HG03064 (cell line): ENCODE results near the gene IL12RB2.

ENCODE experiments used
- ATAC-seq: cut with Tn5 transposase; IDR thresholded peaks from one replicate; pipeline ENCODE4 v1.9.1; 2021; ENCODE audit warnings: low read depth; ENCODE audit not compliant: unreplicated experiment

Gene IL12RB2

GRCh38 chr1:67308136-67308535 lies 463 bp downstream of the IL12RB2 start:
- no peak for ATAC-seq

- ATAC-seq = no peak
Measured at GRCh38 chr1:67312615-67313014, 4.9 kb downstream of the IL12RB2 start.

DNA sequence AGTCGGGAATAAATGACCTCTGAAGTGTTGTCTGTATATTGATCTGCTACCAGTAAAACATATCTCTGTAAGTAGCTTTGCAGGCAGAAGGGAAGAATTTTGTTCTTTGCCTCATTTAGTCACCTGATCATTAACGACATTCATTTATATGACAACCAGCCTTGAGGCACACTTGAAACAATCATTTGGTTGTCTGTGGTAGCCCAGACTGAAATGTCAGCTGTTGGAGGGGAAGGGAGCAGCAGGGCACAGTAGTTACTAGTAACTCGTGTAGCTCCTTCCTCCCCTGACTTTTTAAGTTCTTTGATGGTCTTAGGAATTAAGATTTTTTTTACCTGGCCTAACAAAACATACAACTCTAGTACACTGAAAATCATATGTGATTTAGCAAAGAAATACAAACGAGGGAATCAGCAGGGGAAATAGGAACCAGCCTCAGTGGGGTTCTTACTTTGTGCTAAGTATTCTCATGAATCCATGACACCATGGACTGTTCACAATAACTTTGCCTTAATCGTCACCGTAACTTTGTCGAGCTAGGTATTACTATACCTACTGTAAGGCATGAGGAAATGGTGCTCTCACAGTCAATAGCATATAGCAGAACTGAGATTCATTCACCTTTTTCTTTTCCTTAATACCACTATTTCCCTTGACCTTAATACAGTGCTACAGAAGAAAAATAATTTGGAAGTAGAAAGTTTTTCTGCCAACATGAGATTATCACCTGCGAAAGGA lies 6.4 kb downstream of the IL12RB2 start:
- no peak for ATAC-seq

DNA sequence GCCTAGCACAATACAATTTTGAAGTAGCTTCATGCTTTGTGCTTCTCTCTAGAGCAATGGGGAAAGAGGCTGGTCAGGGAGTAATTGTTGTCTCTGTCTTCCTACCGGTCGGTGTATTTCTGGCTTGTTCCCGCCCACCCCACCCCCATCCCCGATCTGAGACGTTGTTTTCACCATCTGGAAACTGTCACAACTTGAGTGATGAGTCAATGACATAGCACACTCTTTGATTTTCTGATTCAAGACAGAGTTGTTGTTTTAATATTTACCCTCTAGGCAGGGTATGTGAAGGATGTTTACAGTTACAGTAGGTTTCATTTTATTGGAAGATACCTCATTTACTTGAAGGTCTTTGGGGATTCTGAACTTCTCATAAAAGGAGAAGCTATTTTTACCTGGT lies 7.0 kb downstream of the IL12RB2 start:
- ATAC-seq = no peak

DNA sequence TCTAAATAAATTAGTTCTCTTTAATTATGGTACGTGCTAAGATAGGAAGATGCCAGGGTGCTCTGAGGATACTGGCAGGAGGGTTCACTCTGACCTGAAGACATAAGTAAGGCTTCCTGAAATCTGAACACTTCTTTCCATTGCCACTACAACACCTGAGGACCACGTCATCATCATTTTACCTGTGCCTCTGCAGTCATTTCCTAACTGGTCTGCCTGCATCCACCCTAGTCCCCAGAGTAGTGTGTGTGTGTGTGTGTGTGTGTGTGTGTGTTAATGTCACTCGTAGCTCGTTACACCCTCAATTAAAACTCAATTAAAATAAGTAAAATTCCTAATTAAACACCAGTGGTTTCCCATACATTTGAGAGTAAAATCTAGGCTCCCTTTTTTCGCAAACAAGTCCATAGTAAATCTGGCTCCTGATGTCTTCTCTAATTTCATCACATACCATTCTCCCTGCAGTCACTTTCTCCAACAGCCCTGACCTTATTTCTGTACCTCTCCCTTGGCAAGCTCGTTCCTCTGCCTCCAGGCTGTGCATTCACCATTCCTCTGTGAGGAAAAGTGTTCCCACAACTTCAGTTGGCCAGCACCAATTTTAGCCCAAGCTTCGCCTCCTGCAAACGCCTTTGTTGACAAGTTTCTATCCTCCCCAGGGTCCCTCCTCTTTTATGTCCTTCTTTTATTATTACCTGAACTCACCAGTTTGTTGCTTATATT lies 8.7 kb downstream of the IL12RB2 start:
- no peak for ATAC-seq

- ATAC-seq = no peak
Measured at GRCh38 chr1:67316918-67317317, 9.2 kb downstream of the IL12RB2 start.

DNA sequence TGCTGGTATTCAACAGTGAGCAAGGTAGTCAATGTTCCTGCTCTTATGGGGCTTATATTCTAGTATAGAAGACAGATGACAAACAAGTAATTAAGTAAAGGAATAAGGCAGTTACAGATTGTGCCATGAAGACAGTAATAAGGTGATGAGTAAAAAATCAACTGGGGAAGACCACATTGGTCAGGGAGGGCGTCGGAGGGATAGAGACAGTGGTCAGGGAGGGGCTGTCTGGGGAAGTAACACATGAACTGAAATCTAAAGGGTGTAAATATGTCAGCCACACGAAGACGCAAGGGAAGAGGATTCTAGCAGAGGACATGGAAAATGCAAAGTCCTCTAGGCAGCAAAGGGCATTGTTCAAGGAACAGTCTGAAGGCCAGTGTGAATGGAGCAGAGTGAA lies 10.1 kb downstream of the IL12RB2 start:
- ATAC-seq = no peak

DNA sequence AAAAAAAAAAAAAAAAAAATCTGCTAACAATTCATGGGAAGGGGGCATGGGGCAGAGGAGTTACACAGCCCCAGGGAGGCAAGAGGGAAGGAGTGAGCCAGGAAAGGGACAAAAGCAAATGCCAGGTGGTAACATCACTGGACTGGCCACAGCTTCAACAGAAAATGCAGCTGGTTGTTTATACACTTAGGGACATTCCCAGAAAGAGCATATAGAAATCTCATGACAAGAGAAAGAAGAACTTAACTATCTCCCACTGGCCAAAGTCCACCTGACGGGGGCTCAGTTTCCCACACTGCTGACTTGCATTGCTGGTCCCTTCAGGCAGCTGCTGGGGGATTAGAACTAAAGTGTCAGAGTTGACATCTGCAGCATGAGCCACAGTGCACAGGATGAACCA lies 14.8 kb downstream of the IL12RB2 start:
- ATAC-seq = no peak

GRCh38 chr1:67323087-67323486 lies 15.4 kb downstream of the IL12RB2 start:
- no peak for ATAC-seq

DNA sequence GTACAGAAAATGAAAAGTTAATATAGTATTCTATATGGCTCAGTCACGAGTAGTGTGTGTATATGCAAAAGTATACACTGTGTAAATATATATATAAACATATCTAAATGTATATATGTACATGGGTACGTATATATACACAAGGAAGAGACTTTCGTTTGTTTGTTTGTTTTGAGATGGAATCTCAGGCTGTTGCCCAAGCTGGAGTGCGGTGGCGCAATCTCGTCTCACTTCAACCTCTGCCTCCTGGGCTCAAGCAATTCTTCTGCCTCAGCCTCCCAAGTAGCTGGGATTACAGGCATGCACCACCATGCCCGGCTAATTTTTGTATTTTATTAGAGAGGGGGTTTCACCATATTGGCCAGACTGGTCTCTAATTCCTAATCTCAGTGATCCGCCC lies 16.4 kb downstream of the IL12RB2 start:
- ATAC-seq = no peak

DNA sequence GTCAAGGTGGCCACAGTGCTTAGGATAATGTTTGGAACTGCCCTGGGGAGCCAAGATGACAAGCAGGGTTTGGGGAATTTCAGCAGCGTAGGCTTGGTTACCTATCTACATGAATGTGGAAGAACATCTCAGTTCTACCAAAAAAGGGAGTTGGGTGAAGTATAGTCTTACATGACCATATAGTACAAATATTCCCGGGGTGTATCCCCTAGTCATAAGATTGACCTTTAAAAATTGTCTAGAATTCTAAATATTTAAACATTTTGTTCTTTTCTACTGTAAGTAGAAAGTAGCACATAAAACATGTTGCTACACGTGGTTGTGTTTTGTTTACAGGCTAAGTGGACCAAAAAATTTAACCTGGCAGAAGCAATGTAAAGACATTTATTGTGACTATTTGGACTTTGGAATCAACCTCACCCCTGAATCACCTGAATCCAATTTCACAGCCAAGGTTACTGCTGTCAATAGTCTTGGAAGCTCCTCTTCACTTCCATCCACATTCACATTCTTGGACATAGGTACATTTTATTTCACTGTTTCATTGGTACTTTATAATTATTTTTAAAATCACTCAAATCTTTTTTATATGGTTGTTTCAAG lies 20.3 kb downstream of the IL12RB2 start:
- ATAC-seq = no peak

DNA sequence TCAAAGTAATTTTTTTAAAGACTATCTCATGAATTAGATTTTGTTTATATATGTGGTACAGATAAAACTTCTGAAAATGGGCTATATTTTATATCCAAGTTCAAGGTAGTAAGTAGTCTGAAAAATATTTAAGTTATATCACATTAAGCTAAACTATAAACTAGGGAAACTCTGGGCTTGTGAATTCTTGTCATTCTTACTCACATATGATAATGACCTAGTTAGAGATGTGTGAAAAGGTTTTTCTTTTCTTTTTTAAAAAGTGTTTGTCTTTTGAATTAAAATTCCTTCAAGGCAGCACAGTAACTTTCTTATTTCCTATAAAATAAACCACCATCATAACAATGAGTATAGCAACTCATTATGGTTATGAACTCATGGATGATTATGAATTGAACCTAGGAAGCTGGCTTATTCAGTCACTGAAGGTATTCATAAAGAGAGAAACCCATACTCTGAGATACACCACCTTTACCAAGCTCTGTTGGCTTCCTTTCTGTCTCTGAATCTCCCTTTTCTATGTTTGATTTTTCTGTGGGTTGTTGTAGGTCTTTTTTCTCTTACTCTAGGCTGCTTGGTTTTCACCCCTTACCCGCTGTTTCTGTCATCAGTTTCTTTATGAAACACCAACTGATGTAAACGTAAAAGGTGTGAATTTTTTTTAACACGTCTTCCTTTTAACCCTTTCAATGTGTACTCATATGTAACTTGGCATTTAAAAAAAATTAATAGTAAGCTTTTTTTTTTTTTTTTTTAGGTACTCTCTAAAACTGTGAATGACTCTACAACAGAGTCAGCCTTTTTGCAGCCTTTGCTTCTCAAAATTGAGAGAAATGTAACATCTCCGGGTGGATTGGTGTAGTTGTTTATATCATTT lies 25.2 kb downstream of the IL12RB2 start:
- ATAC-seq = peak; percentile 92

- no peak for ATAC-seq
Measured at GRCh38 chr1:67333603-67334002, 25.9 kb downstream of the IL12RB2 start.

DNA sequence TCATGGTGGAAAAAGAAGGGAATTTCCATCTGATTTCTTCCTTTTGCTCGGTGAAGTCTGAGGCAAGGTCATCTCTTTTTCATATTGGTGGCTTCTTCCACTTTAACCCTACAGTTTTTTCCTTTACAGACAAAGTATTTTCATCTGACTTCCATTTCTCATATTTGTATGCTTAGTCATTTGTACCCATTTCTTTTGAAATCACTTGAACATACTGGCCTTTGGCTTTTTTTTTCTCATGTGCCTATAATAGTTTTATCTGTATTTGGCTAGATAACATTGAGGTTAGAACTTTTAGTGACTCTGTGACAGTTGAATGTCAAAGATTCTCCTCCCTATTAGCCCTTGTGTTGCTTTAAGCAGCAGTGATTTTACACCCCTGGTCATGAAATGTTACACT lies 27.7 kb downstream of the IL12RB2 start:
- ATAC-seq = no peak

DNA sequence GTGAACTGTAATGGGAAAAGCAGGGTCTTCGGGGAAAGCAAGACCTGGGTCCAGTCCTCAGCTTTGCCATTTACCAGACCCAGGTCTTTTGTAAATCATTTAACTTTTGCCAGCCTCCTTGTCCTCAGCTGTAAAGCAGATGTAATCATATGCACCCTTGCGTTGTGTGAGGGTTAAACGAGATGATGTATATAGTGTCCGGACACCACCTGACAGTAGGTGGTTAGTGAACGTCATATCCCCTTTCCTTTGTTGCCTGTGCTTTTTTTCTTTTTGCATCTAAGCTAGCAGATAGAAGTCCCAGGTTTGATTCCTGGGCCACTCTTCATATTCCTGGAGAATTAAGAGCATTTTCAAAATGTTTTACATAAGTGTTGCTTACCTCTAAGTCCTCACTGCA lies 28.5 kb downstream of the IL12RB2 start:
- ATAC-seq = no peak

GRCh38 chr1:67336783-67337182 lies 29.1 kb downstream of the IL12RB2 start:
- no peak for ATAC-seq

- ATAC-seq = peak; percentile 38
Measured at GRCh38 chr1:67338642-67339041, 31.0 kb downstream of the IL12RB2 start.

DNA sequence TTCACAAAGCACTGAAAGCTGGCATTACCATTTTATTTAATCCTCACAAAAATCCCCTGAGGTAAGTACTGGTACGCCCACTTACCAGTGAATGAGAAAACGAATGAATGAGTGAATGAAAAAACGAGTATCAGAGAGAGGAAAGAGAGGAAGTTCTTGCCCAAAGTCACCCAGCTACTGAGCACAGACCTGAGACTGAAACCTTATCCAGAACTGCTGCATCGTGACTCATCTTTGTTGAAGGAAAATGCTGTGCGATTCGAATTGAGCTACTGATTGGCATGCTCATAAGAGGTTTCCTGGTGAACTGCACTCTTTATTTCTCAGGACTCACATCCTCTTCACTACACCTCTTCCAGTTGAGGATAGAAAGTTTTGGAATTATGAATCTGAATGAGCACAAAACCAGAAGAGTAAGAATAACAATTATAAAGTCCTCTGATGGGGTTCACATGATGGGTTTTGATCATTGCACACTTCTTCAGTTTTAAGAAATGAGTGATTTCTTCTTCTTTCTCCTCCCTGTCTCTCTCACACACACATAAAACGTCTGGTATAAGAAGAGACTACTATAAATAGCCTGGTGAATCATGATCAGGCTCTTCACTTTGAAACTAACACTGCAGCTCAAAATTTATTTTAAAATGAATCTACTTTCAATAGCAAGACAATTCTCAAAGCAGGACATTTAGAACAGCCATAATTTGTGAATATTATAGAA lies 32.1 kb downstream of the IL12RB2 start:
- ATAC-seq = peak; percentile 39

GRCh38 chr1:67342076-67342890 lies 34.6 kb downstream of the IL12RB2 start:
- ATAC-seq = no peak
